Measurements from ENCODE around the gene MBD2.

DNA sequence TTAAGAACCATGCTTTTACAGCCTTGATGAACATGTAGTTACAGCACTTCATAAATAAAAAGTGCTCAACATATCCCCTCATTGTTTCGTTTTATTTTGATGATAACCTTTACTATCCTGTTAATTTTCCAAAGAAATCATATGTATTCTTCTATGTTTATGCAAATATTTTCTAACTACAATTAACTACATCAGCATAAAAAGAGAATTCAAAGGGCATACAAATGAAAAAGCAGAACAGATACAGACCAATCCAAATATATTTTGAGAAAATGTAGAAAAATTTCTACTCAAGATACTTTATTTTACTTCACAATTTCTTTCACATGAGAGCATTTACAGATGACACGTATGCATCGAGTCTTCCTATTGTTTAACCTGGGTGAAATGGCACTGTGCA, 69.1 kb downstream of the MBD2 start:
- TF ChIP-seq, protein P1, sequence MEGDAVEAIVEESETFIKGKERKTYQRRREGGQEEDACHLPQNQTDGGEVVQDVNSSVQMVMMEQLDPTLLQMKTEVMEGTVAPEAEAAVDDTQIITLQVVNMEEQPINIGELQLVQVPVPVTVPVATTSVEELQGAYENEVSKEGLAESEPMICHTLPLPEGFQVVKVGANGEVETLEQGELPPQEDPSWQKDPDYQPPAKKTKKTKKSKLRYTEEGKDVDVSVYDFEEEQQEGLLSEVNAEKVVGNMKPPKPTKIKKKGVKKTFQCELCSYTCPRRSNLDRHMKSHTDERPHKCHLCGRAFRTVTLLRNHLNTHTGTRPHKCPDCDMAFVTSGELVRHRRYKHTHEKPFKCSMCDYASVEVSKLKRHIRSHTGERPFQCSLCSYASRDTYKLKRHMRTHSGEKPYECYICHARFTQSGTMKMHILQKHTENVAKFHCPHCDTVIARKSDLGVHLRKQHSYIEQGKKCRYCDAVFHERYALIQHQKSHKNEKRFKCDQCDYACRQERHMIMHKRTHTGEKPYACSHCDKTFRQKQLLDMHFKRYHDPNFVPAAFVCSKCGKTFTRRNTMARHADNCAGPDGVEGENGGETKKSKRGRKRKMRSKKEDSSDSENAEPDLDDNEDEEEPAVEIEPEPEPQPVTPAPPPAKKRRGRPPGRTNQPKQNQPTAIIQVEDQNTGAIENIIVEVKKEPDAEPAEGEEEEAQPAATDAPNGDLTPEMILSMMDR (IDR thresholded peaks at IDR 0.05 in 4 of 5, conservative IDR thresholded peaks at IDR 0.05 in 1 of 5) = no peak
- TF ChIP-seq POLR2A (IDR thresholded peaks at IDR 0.05) = no peak
